WTC11 (cell line): ENCODE measurements around the gene PRICKLE3. TPM values are rescaled to one million over a fixed set of nuclear protein-coding genes. Genes with fewer than 3 reads are reported as not detected.
A peak's percentile ranks its signal among the peaks of the same experiment; 100 is the strongest.
"Not testable (repeated sequence)": the region's sequence is repeated elsewhere in the genome, so short reads cannot be mapped to it uniquely, and the experiment has no call there.

Source experiments
- ATAC-seq: fragments of 200-7000 bp; cut with Tn5 transposase; 2 replicates; pipeline ENCODE4 v1.10.0; 2021; ENCODE audit warnings: mild to moderate bottlenecking, moderate library complexity
- CTCF ChIA-PET: fragments of 300-600 bp; sonication (Branson Sonifier 250); formaldehyde crosslinking; loops from one replicate; lab custom pipeline; 2021; ENCODE audit warnings: antibody characterized with exemption; lab: Charles Lee
- POLR2A ChIA-PET: fragments of 350-600 bp; sonication (Branson Sonifier 250); formaldehyde crosslinking; loops from one replicate; lab custom pipeline; 2021; ENCODE audit warnings: antibody characterized with exemption; lab: Charles Lee
- DNase-seq: peaks from one replicate; pipeline ENCODE4 v3.0.0; 2021; ENCODE audit warnings: low spot score
- H3K27ac Mint-ChIP-seq: 2 replicates; pipeline ENCODE4 v1.8.0; 2021; ENCODE audit warnings: mixed read lengths
- H3K27me3 Mint-ChIP-seq: 2 replicates; pipeline ENCODE4 v1.8.0; 2021; ENCODE audit warnings: low read depth, mild to moderate bottlenecking, moderate library complexity, mixed read lengths
- H3K36me3 Mint-ChIP-seq: 2 replicates; pipeline ENCODE4 v1.8.0; 2021; ENCODE audit warnings: mixed read lengths
- H3K4me1 Mint-ChIP-seq: 2 replicates; pipeline ENCODE4 v1.8.0; 2022; ENCODE audit warnings: mixed read lengths
- H3K4me3 Mint-ChIP-seq: 2 replicates; pipeline ENCODE4 v1.8.0; 2021; ENCODE audit warnings: mild to moderate bottlenecking, moderate library complexity, mixed read lengths
- H3K9me3 Mint-ChIP-seq: 2 replicates; pipeline ENCODE4 v1.8.0; 2021; ENCODE audit warnings: mixed read lengths
- GRHL2 ChIP-seq: fragments of 250-450 bp; sonication (Bioruptor Pico); IDR thresholded peaks from 2 replicates; pipeline ENCODE4 v1.8.0; 2022; ENCODE audit warnings: mild to moderate bottlenecking, moderate library complexity; ENCODE audit not compliant: insufficient replicate concordance, severe bottlenecking
- HMGA2 ChIP-seq: fragments of 250-450 bp; sonication (Bioruptor Pico); IDR thresholded peaks from 2 replicates; pipeline ENCODE4 v1.4.0; 2021; ENCODE audit warnings: mild to moderate bottlenecking, moderate library complexity
- OVOL2 ChIP-seq: fragments of 250-450 bp; sonication (Bioruptor Pico); IDR thresholded peaks from 2 replicates; pipeline ENCODE4 v1.9.0; 2021; ENCODE audit warnings: mild to moderate bottlenecking, borderline replicate concordance
- PREB ChIP-seq: sonication (generic); formaldehyde crosslinking; IDR thresholded peaks from 2 replicates; pipeline ENCODE4 v1.8.1; 2022; ENCODE audit warnings: mild to moderate bottlenecking, missing genetic modification reagents, moderate library complexity, borderline replicate concordance
- SMAD3 ChIP-seq: sonication (generic); formaldehyde crosslinking; IDR thresholded peaks from 2 replicates; pipeline ENCODE4 v1.8.0; 2022; ENCODE audit warnings: missing genetic modification reagents, mild to moderate bottlenecking, borderline replicate concordance
- SOX15 ChIP-seq: fragments of 250-450 bp; sonication (Bioruptor Pico); IDR thresholded peaks from 2 replicates; pipeline ENCODE4 v1.9.0; 2021; ENCODE audit warnings: mild to moderate bottlenecking
- SP1 ChIP-seq: sonication (generic); formaldehyde crosslinking; conservative IDR thresholded peaks from 2 replicates; pipeline ENCODE4 v1.8.1; 2022; ENCODE audit warnings: missing genetic modification reagents
- TEAD4 ChIP-seq: sonication (generic); formaldehyde crosslinking; IDR thresholded peaks from 2 replicates; pipeline ENCODE4 v1.8.0; 2022; ENCODE audit warnings: mild to moderate bottlenecking, missing genetic modification reagents
- USF1 ChIP-seq: sonication (generic); formaldehyde crosslinking; IDR thresholded peaks from 2 replicates; pipeline ENCODE4 v1.8.0; 2022; ENCODE audit warnings: mild to moderate bottlenecking, missing genetic modification reagents
- ZNF232 ChIP-seq: sonication (generic); formaldehyde crosslinking; IDR thresholded peaks from 2 replicates; pipeline ENCODE4 v1.8.0; 2022; ENCODE audit warnings: mild to moderate bottlenecking, missing genetic modification reagents
- ZNF263 ChIP-seq: sonication (generic); formaldehyde crosslinking; IDR thresholded peaks from 2 replicates; pipeline ENCODE4 v1.8.1; 2022; ENCODE audit warnings: low read depth, mild to moderate bottlenecking, moderate library complexity, missing genetic modification reagents
- total RNA-seq: library from RNA; stranded (reverse); gene quantifications from 3 replicates; pipeline ENCODE4 v1.2.3, GENCODE V29; 2021
- TF ChIP-seq, protein P1 (sequence below): sonication (generic); formaldehyde crosslinking; IDR thresholded peaks from 2 replicates; pipeline ENCODE4 v1.8.0; 2022; ENCODE audit warnings: mild to moderate bottlenecking, missing genetic modification reagents
- TF ChIP-seq, protein P2 (sequence below): sonication (generic); formaldehyde crosslinking; IDR thresholded peaks from 2 replicates; pipeline ENCODE4 v1.8.1; 2022; ENCODE audit warnings: low read depth, missing genetic modification reagents, borderline replicate concordance
- TF ChIP-seq, protein P3 (sequence below): sonication (generic); formaldehyde crosslinking; IDR thresholded peaks from 2 replicates; pipeline ENCODE4 v1.8.0; 2023; ENCODE audit warnings: missing genetic modification reagents, mild to moderate bottlenecking, borderline replicate concordance
- TF ChIP-seq, protein P4 (sequence below): sonication (generic); formaldehyde crosslinking; IDR thresholded peaks from 2 replicates; pipeline ENCODE4 v1.8.0; 2022; ENCODE audit warnings: missing genetic modification reagents

Gene PRICKLE3
- total RNA-seq, 1 experiment from 2014 or later, result 14.6 TPM

GRCh38 chrX:49174723-49175122 is 11.4 kb downstream of the PRICKLE3 start (continued):
- TF ChIP-seq, protein P1, sequence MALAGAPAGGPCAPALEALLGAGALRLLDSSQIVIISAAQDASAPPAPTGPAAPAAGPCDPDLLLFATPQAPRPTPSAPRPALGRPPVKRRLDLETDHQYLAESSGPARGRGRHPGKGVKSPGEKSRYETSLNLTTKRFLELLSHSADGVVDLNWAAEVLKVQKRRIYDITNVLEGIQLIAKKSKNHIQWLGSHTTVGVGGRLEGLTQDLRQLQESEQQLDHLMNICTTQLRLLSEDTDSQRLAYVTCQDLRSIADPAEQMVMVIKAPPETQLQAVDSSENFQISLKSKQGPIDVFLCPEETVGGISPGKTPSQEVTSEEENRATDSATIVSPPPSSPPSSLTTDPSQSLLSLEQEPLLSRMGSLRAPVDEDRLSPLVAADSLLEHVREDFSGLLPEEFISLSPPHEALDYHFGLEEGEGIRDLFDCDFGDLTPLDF (CRISPR knock-in tag), result no peak
- TF ChIP-seq, protein P2, sequence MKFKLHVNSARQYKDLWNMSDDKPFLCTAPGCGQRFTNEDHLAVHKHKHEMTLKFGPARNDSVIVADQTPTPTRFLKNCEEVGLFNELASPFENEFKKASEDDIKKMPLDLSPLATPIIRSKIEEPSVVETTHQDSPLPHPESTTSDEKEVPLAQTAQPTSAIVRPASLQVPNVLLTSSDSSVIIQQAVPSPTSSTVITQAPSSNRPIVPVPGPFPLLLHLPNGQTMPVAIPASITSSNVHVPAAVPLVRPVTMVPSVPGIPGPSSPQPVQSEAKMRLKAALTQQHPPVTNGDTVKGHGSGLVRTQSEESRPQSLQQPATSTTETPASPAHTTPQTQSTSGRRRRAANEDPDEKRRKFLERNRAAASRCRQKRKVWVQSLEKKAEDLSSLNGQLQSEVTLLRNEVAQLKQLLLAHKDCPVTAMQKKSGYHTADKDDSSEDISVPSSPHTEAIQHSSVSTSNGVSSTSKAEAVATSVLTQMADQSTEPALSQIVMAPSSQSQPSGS (CRISPR knock-in tag), result no peak

DNA sequence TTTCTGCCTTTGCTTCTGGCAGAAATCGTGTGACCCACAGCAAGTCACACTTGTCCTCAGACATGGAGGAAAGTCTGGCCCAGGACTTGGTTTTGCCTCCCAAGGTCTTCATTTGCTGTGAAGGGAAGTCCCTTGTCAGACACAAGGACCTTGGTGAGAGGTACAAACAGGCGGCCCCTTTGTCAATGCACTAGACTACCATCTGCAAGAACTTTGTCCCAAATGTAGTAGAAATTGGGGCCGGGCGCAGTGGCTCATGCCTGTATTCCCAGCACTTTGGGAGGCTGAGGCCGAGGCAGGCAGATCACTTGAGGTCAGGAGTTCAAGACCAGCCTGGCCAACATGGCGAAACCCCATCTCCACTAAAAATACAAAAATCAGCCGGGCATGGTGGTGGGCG is 12.6 kb downstream of the PRICKLE3 start:
- H3K4me3 Mint-ChIP-seq, POLR2A ChIA-PET, ATAC-seq, H3K9me3 Mint-ChIP-seq, DNase-seq, CTCF ChIA-PET, H3K27ac Mint-ChIP-seq: not testable (repeated sequence)
- Mint-ChIP-seq H3K36me3 (peaks cover 14% of the 10 kb centered on the region), H3K4me1 (peaks cover 18% of the 10 kb centered on the region), H3K27me3 (peaks cover 37% of the 10 kb centered on the region)

DNA sequence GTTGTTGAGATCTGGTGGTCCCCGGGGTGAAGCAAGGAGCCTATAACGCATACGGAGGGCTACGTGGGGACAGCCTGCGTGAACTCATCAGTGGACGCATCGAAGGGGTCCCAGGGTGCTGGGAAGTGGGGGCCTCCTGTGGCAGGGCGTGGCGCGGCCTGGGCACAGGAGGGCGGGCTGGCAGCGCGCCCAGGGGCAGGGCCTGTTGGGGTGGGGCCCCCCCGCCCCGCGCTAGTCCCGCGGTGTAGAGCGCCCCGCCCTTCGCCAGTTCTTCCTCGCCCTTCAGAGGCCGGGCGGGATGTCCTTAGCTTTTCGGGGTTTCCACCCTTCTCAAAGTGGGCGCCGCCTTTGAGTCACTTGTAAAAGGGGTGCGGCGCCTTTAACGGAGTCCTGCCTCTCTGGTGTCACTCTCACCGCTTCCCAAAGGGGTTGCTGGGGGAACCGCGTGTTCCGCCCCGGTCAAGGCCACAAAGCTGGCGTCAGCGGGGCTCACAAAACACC is 13.8 kb downstream of the PRICKLE3 start:
- ChIA-PET POLR2A (interaction anchor here (0.9 to 1.2 kb wide), 2 partner anchors 17 to 28 kb away, joined by 4 read pairs; no protein-coding TSS in a partner anchor), CTCF (interaction anchor here (0.6 to 1.8 kb wide), 5 partner anchors 9 to 83 kb away, joined by 3 to 6 read pairs (median 3); no protein-coding TSS in a partner anchor)

GRCh38 chrX:49171752-49172279 is 14.4 kb downstream of the PRICKLE3 start, which contains the start of gene PLP2:
TSS of gene PLP2 (plus strand) at chrX:49171898. CDS start at chrX:49172001, 103 bp downstream.
- no peaks in the 10 kb centered on the region for H3K9me3 Mint-ChIP-seq
- H3K27ac Mint-ChIP-seq, result no peak within 1 kb of the TSS
- peak; percentile 30 for ATAC-seq
- peaks cover 48% of the 10 kb centered on the region for H3K27me3 Mint-ChIP-seq
- H3K4me1 Mint-ChIP-seq, result peaks cover 26% of the 10 kb centered on the region
- ChIA-PET POLR2A (interaction anchor here (1.2 kb wide), 1 partner anchor 29 kb away, joined by 4 read pairs; no protein-coding TSS in a partner anchor), CTCF (interaction anchor here (0.9 to 1.8 kb wide), 3 partner anchors 13 to 21 kb away, joined by 3 to 6 read pairs (median 3); no protein-coding TSS in a partner anchor)
- no peak for DNase-seq
- H3K36me3 Mint-ChIP-seq, result peaks cover 11% of the 10 kb centered on the region
- peak within 1 kb of the TSS; percentile 72 for H3K4me3 Mint-ChIP-seq
- TF ChIP-seq HMGA2 (CRISPR knock-in tag) (no peak), GRHL2 (CRISPR knock-in tag) (no peak), TEAD4 (CRISPR knock-in tag) (no peak), PREB (CRISPR knock-in tag) (no peak)
- TF ChIP-seq, protein P3, sequence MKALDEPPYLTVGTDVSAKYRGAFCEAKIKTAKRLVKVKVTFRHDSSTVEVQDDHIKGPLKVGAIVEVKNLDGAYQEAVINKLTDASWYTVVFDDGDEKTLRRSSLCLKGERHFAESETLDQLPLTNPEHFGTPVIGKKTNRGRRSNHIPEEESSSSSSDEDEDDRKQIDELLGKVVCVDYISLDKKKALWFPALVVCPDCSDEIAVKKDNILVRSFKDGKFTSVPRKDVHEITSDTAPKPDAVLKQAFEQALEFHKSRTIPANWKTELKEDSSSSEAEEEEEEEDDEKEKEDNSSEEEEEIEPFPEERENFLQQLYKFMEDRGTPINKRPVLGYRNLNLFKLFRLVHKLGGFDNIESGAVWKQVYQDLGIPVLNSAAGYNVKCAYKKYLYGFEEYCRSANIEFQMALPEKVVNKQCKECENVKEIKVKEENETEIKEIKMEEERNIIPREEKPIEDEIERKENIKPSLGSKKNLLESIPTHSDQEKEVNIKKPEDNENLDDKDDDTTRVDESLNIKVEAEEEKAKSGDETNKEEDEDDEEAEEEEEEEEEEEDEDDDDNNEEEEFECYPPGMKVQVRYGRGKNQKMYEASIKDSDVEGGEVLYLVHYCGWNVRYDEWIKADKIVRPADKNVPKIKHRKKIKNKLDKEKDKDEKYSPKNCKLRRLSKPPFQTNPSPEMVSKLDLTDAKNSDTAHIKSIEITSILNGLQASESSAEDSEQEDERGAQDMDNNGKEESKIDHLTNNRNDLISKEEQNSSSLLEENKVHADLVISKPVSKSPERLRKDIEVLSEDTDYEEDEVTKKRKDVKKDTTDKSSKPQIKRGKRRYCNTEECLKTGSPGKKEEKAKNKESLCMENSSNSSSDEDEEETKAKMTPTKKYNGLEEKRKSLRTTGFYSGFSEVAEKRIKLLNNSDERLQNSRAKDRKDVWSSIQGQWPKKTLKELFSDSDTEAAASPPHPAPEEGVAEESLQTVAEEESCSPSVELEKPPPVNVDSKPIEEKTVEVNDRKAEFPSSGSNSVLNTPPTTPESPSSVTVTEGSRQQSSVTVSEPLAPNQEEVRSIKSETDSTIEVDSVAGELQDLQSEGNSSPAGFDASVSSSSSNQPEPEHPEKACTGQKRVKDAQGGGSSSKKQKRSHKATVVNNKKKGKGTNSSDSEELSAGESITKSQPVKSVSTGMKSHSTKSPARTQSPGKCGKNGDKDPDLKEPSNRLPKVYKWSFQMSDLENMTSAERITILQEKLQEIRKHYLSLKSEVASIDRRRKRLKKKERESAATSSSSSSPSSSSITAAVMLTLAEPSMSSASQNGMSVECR (CRISPR knock-in tag), result no peak
- TF ChIP-seq, protein P4, sequence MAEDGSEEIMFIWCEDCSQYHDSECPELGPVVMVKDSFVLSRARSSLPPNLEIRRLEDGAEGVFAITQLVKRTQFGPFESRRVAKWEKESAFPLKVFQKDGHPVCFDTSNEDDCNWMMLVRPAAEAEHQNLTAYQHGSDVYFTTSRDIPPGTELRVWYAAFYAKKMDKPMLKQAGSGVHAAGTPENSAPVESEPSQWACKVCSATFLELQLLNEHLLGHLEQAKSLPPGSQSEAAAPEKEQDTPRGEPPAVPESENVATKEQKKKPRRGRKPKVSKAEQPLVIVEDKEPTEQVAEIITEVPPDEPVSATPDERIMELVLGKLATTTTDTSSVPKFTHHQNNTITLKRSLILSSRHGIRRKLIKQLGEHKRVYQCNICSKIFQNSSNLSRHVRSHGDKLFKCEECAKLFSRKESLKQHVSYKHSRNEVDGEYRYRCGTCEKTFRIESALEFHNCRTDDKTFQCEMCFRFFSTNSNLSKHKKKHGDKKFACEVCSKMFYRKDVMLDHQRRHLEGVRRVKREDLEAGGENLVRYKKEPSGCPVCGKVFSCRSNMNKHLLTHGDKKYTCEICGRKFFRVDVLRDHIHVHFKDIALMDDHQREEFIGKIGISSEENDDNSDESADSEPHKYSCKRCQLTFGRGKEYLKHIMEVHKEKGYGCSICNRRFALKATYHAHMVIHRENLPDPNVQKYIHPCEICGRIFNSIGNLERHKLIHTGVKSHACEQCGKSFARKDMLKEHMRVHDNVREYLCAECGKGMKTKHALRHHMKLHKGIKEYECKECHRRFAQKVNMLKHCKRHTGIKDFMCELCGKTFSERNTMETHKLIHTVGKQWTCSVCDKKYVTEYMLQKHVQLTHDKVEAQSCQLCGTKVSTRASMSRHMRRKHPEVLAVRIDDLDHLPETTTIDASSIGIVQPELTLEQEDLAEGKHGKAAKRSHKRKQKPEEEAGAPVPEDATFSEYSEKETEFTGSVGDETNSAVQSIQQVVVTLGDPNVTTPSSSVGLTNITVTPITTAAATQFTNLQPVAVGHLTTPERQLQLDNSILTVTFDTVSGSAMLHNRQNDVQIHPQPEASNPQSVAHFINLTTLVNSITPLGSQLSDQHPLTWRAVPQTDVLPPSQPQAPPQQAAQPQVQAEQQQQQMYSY (CRISPR knock-in tag), result no peak

More for the DNA sequence above, 13.8 kb downstream of the PRICKLE3 start:
- Mint-ChIP-seq H3K4me3 (peak overlapping the region; percentile 72), H3K9me3 (no peaks in the 10 kb centered on the region), H3K4me1 (peaks cover 24% of the 10 kb centered on the region), H3K27ac (no peak overlapping the region), H3K27me3 (peaks cover 45% of the 10 kb centered on the region), H3K36me3 (peaks cover 11% of the 10 kb centered on the region)
- peak; percentile 38; the same call in 1 of the 2 replicates for ATAC-seq
- DNase-seq, result no peak
- TF ChIP-seq SOX15 (CRISPR knock-in tag), result no peak
- no peak for TF ChIP-seq SP1 (CRISPR knock-in tag)
- no peak for TF ChIP-seq OVOL2 (CRISPR knock-in tag)
- no peak for TF ChIP-seq ZNF263 (CRISPR knock-in tag)
- TF ChIP-seq SMAD3, result no peak
- TF ChIP-seq HMGA2 (CRISPR knock-in tag), result no peak
- no peak for TF ChIP-seq ZNF232 (CRISPR knock-in tag)
- TF ChIP-seq USF1 (CRISPR knock-in tag), result no peak
